ENCODE measurements around the gene ZNF747.

DNA sequence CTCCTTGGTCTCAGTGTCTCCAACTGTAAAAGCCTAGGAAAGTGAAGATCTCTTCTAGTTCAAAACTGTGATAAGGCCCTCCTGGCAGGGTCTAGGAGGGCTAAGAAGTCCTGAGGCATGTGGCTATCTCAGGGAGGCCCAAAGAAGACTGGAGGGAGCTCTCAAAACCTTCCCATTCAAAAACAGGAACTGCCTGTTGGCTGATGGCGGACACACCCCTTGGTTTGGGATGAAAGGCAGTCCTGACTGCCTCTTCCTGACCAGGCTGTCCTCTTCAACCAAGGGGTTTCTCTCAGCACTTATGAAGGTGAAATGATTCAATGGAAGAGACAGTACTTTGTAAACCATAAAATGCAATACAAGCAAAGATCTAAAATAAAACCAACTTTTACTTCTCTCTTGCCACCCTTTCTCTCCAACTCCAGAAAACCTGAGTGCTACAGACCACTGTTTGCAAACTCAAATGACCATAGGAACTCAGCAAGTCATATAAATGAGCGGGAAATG is 18.8 kb upstream of the ZNF747 start:
- TF ChIP-seq POLR2A (IDR thresholded peaks at IDR 0.05) (no peak), POLR2AphosphoS5 (IDR thresholded peaks at IDR 0.05; ENCODE audit: insufficient read depth in 1 of 2, low read depth in 1 of 2) (no peak)
- TF ChIP-seq, protein P1, sequence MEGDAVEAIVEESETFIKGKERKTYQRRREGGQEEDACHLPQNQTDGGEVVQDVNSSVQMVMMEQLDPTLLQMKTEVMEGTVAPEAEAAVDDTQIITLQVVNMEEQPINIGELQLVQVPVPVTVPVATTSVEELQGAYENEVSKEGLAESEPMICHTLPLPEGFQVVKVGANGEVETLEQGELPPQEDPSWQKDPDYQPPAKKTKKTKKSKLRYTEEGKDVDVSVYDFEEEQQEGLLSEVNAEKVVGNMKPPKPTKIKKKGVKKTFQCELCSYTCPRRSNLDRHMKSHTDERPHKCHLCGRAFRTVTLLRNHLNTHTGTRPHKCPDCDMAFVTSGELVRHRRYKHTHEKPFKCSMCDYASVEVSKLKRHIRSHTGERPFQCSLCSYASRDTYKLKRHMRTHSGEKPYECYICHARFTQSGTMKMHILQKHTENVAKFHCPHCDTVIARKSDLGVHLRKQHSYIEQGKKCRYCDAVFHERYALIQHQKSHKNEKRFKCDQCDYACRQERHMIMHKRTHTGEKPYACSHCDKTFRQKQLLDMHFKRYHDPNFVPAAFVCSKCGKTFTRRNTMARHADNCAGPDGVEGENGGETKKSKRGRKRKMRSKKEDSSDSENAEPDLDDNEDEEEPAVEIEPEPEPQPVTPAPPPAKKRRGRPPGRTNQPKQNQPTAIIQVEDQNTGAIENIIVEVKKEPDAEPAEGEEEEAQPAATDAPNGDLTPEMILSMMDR (IDR thresholded peaks at IDR 0.05): no peak

All from vagina (tissue), 2 donors.